Stimulated activated CD8-positive, alpha-beta memory T cell treated with anti-CD3 and anti-CD28 coated beads, Interleukin-4, amount 100 ng/mL, for 48 hours (primary cell): ENCODE data around the gene DESI2.

Experiments used
- DNase-seq: peaks from one replicate; pipeline ENCODE4 v3.0.0-alpha.2; 2020

DESI2 gene

DNA sequence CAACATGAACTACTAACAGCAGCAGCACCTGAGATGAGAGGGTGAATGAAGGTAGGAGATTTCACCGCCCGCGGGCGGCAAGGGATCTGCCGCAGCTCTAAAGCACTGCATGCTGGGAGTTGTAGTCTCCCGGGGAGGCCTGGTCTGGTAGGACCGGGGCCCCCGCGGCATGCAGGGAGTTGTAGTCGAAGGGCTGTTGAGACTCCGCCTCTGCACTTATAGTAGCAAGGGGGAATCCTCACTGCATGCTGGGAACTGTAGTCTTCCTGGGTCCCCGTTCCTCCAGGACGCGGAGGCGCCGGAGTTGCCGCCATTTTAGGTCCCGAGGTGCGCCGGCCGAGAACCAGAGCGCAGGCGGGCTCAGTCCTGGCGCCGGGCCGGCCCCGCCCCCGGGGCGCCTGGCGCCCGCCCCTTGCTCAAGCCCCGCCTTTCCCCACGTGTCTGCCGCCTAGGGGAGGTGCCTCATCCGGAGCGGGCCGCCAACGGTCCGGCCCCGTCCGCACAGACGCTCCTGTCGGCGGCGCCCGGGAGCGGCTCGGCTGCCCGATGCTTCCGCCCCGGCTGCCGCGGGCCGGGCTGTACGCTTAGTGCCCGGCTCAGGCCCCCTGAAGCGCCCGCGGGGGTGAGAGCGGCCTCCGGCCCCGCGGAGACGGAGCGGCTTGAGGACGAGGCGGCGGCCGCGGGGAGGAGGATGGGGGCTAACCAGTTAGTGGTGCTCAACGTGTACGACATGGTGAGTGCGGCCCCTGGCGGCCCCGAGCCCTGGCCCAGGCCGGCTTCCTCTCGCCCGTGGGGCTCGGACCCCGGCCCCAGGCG lies at the start of gene DESI2:
Gene DESI2 (plus strand): TSS at position 504 of the 816 bp plus-strand sequence. CDS start 188 bp downstream, at position 692.
- DNase-seq, result peak; percentile 96

DNA sequence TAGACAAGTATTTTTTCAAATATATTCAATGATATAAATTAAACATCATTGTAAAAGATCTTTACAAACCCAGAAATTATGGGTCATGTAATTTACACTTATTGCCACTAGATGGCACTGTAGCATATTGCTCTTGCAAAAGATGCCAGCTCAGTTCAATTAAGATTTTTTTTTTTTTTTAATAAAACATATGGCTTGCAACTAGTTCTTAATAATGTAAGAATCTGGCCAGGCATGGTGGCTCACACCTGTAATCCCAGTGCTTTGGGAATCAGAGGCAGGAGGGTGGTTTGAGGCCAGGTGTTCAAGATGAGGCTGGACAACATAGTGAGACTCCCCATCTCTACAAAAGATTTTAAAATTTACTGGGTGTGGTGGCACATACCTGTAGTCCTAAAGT lies 49.4 kb upstream of the DESI2 start:
- DNase-seq, result no peak

DNA sequence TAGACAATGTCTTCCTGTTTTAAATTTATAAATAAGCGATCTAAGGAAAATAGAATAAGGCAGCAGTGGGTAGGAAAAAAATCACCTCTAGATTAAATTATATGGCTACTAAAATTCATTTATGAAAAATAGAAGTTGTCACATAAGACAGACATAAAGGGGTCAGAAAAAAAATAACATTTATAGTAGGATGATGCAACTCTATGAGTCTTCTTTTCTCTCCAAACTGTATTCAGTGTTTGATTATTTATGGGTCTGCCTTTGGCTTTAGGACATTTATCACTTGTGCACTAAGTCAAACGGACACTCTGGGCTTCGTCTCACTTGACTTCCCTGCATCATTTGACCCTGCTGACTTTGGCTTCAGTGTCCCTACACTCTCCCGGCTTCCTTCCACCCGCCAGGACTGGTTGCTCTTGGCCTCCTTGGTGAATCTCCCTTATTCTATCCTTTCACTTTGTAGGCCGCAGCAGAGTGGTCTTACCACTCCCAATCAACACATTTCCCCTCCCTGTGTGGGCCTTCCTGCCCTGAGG lies 47.0 kb upstream of the DESI2 start:
- no peak for DNase-seq

DNA sequence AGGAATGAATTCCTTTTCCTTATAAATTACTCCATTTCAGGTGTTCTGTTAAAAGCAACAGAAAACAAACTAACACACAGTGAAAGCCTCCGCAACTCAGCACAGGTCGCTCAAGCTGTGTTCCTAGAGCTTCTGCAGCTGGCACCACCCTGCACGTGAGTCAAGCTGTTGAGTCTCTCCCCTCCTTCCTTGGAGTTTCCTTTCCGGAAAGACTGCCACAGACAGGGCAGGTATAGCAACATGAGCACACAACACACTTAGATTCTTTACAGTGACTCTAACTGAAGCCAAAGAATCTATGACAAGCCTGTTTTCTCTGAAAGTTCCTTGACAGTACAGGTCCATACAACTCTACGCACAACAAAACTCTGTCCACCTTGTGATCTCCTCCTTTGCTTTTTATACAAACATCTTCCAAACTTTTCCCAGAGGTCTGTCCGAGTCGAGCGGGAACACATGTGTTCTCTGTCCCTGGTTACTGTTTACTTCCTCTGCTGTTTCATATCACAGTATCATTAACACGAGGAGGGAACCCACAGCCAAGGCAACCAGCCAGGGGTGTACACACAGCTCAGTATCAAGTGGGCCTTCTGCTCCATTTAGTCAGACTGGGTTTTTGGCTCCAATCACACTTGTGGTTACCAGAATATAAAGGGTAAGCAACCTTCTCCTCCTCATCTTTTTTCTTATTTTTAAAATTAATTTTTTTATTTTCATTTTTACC lies 38.7 kb upstream of the DESI2 start:
- DNase-seq, result no peak

DNA sequence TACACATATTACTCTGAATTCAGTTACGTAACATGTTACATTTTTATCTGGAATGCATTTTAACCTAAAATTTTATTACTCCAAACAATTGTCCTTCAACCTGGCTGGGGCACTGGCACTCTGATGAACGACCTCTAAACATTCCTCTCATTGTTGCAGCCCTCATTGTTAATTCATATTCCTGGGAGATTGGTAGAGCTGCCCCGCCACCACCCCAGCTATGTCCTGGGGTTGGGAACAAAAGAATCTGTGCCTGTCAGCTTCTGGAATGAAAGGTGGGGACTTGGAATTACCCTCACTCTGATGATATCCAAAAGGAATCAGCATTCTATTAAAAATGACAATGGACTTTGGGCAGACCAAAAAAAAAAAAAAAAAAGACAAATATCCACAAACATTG lies 38.0 kb upstream of the DESI2 start:
- DNase-seq, result no peak

DNA sequence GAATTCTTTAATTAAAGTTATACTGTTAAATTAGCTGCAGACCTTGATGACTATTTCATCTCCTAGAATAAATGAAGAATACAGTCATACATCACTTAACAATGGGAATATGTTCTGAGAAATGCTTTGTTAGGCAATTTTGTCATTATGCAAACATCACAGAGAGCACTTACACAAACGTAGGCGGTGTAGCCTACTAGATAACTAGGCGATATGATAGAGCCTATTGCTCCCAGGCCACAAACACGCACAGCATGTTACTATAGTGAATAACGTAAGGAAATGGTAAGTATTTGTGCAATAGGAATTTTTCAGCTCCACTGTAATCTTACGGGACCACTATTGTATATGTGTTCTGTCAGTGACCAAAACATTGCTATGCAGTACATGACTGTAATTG lies 37.6 kb upstream of the DESI2 start:
- DNase-seq, result no peak

DNA sequence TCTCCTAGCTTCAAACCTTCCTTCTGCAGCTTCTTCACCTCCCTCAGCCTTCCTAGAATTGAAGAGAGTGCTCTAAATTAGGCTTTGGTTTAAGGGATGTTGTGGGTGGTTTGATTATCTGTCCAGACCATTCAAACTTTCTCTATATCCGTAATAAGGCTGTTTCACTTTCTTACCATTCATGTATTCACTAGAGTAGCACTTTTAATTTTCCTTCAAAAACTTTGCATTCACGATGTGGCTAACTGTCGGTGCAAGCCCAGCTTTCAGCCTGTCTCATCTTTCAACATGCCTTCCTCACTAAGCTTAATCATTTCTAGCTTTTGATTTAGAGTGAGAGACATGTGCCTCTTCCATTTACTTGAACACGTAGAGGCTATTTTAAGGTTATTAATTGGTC lies 26.2 kb upstream of the DESI2 start:
- no peak for DNase-seq

DNA sequence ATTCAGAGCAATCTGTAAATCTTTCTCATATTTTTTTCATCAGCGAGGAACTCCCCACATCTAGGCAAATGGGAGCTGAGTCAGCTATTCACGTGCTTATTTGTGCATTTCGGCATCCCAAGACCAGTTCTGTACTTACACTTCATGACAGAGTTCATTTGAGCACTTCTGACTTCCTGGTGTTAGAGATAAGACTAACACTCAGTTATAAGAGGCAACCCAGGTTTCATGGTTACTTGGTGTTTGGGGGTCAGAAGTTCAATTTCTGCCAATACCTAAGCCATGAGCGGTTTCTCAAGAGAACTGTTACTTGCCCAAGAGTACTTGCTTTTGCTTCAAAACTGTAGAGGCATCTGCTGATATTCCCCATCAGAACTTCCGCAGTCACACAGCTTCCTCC lies 24.1 kb upstream of the DESI2 start:
- no peak for DNase-seq

DNA sequence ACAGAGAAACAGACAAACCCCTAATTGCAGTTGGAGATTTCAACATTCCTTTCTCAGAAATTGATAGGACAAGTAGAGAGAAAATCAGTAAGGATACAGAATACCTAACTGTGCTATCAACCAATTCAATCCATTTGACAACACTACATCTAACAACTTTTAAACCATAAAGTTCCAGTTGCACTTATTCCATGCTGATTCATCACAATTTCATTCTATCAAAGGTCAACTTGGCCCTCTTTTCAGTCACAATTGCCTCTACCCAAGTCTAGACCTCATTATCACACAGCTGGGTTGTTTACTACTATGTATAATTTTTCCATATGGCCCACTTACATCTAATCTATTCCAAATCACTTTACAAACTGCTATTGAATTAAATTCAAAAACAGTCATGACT lies 19.8 kb upstream of the DESI2 start:
- no peak for DNase-seq

DNA sequence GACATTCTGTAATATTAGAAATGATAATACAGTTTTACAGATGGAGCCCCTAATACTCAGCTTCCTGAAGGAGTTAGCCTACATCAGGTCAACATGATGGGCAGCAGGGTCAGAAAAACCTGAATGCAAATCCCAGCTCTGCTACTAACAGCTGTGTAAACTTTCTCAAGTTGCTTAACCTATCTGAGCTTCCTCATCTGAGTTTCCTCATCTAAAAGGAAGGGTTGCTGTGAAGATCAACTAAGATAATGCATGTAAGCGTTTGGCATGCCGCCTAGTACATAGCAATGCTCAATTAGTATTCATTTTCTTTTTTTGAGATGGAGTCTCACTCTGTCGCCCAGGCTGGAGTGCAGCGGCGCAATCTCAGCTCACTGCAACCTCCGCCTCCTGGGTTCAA lies 18.4 kb upstream of the DESI2 start:
- no peak for DNase-seq

DNA sequence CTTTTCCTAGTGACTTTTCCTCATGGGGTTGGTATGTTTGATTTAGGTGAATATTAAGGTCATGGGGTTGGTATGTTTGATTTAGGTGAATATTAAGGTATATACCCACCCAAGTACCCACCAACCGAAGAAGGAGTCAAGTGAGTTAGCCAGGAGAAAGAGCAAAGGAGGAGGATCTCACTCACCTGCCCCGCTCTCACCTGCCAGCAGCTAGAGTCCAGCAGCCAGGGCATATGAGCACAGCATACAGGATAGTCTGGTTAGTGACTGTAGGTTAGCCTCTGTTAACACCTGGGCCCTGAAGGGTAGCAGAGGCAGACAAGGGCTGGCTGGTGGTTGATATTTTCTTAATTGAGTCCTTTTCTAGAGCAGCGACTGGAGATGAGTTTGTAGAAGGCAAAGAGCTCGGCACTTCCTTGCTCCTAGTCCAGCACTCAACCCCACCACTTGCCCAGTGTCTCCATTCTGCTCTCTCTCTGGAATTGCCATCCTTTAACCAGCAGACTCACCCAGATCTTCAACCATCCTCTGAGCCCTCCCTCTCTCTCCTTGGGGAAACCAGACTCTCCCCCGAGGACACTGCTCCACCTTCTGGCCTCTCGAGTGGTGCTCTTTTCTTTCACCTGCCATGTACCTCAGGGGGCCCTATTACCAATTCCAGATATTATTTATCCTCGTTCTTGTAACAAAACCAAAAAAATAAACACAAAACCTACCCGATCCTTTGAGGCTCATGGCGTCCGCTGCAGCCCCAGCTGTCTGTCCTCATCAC lies 16.3 kb upstream of the DESI2 start:
- DNase-seq, result no peak

DNA sequence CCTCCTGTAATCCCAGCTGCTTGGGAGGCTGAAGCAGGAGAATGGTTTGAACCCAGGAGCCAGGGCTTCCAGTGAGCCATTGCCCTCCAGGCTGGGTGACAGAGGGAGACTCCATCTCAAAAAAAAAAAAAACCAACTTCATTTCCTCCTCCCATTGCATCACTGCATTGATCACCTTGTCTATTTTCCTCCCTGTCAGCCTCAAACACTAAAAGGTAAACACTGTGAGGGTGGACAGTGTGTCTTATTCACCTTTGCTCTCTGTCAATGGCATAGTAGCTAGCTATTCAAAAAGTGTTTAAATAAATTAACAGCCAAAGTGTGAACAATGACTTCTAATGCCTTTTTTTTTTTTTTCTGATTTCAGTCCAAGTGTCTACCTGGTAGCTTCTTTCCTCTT lies 13.4 kb upstream of the DESI2 start:
- no peak for DNase-seq

DNA sequence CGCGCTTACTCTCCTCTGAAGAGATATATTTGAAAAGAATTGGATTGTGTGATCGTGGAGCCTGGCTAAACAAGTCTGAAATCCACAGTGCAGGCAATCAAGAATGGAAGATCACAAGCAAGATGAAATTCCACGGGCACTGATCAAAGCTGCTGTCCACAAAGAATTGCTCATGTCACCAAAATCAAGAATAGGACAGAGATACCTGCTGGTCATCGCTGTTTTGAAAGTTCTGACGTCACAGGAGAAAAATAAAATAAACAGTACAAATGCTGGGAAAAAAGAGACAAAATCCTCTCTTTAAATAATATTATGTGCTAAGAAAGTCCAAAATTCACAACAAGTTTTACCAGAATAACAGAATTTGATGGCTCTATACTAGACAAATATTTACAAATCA lies 12.0 kb upstream of the DESI2 start:
- no peak for DNase-seq

DNA sequence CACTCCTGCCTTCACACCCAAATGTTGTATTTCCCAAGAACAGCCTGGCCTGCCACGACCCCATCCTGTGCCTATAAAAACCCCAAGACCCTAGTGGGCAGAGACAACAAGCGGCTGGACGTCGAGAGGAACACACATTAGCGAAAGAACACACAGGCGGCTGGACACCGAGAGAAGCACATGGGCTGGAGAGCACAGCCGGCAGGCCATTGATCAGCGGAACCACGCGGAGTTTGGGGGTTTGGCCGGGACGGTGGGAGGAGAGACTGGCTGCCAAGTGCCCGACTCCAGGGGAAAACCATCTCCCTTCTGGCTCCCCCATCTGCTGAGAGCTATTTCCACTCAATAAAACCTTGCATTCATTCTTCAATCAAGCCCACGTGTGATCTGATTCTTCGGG lies 10.4 kb upstream of the DESI2 start:
- no peak for DNase-seq

DNA sequence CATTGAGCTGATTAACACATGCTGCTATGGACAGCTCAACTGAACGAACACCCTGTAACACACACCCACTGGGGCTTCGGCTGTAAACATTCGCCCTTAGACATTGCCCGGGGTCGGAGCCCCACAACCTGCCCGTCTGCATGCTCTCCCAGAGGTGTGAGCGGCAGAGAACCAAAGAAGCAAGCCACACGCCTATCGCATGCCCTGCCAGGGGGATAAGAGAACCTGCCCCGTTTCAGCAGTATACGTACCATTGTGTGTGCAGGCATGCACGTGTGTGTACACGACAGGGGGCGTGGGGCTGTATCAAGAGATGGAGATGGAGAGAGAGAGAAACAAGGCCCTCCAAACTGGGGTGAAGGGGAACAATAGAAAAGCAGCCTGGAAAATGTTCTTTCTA lies 9.9 kb upstream of the DESI2 start:
- DNase-seq, result no peak

DNA sequence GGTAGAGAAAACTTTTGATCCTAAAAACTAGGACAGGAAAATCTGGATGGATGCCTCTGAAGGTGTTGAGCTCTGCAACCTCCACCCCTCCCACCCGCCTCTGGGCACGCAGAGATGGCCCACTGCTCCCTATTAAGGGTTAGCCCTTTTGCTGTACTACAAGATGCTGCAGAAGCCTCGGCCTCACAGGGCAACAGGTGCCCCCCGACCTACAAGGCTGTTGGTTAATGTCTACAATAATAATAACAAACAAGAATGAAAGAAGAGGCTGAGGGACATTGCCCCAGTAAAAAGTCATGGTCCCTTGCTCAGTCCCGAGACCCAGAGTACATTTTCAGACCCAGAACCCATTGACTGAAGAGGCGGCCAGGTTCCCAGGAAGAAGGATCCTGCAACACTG lies 7.5 kb upstream of the DESI2 start:
- no peak for DNase-seq

DNA sequence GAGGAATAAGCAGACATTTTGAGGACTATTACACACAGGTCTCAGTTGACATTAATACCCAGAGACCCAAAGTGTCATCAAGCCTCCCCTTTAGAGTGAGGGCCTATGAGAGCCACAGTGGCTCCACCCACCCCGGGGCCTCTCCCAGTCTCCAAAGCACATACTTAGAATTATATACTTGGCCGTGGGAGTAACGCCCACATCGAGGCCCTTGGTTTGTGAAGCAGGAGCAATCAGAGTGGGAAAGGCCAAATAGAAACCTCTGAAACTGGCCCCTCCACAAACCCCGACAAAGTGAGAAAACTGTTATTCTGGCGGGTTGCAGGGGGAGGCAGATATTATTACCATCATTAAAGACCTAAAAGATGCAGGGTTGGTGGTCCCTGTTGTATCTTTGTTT lies 7.0 kb upstream of the DESI2 start:
- DNase-seq, result no peak

DNA sequence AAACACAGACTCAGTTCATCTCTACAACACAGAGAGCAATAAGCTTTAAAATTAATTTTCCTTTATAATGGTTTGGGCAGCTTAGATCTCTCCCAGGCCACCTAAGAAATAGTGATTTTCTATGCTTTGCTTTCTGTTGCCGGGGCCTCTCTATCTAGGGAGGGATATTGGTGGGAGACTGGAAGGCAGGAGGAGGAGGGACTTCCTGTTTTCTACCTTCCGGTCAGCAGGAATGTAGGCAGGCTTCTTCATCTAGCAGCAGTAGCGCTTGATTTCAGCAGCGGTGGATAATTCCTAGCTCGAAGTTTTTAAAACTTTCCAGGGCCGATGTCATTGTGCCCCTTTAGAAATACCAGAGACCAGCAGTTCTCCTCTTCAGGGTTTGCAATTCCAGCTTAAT lies 5.1 kb upstream of the DESI2 start:
- DNase-seq, result no peak

DNA sequence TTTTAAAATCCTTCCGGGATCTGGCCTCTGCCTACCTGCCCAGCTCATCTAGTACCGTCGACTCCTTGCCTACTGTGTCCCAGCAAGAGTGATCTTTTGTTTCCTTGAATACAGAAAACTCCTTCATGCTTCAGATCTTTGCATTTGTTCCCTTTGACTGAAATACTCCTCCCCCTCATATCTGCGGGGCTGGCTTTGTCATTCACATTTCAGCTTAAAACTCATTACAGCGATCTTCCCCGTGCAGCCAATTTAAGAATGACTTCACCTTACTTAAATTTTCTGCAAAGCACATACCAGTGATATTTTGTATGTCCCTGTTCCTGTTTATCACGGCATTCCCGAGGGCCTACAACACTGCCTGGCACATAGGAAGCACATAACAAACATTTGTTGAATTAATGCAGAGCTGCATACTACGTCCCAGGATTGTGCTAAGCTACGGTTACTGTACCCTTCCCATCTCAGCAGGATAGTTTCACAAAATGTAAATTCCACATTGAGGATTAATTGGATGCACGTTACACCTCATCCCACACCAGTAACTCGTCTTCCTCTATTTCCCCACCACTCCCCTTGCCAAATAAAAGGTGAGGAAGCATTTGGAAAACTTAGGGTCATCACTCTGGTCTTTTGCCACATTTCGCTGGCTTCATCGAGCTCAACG lies 837 bp upstream of the DESI2 start:
- DNase-seq, result no peak

DNA sequence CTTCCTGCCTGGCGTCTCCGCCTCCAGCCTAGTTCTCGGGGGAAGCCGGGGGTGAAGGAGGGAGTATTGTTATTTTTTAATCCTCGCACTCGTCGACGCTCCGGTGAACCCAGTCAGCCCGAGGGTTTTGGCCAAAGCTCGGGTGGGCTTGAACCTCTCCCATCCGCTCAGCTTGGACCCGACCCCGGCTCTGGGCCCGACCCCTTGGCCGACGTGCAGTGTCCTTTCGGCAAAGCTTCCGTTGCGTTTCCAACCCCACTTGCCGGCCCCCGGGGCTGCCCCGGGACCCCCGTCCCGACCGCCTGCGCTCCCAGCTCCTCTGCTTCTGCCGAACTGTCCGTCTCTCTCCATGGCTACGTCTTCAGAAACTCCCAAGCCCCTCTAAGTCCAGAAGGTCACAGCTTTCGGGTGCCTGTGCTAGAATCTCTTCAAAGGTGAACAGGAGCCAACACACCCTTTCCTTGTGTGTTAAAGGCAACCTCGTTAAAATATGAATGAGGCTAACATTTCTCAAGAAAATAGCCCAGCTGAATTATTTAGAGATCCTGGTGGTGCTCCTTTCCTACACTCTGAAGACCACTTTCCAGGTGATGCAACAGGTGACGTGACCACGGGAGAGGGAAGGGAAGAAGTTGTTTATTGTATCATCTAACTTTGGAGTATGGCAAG lies 647 bp downstream of the DESI2 start:
- DNase-seq, result no peak

DNA sequence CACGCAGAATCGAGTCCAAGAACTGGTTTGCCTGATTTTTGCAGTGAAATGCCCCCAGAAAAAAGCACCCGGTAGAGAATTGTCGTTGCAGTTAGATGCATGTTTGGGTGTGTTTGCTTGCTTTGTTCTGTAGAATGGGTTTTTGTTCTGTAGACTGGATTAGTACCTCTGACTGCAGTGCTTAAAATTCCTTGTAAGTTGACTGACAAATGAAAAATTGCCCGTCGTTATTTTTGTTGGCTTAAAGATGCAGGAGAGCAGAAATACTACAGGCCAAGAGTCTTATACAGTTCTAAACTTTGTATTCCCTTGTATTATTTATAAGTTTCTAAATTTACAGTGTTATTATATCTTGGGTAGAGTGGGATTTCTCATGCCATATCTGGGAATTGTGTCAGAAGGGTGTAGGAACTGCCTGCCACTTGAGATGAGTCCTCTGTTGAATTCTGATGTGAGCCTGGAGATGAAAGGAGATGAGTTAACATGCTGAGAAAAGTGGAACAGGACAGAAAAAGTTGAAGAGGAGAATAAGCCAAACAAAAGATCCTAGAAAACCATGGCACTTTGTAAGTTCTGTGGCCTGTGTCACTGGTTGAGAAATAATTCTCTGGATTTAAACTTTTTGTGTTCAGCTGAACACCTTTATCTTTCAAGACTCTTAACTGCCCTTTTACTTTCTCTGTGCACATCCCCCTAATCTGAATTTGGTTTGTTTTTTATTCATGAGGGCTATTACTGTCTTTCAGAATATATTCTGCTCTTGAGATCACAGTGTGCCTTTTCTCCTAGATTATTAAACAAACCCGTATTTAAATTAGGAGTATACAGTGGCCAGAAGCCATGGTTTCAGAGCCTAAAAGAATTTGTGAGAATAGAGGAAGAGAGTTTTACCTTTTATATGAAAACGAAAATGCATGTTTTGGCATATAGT lies 1.4 kb downstream of the DESI2 start:
- no peak for DNase-seq
